ENCODE results near the gene CDC6. TPM values are rescaled to one million over a fixed set of nuclear protein-coding genes. Genes with fewer than 3 reads are reported as not detected.

The CDC6 gene
- total and polyA plus RNA-seq, 2 donors (not counting 3 experiments of a cell fraction or from before 2014, with no cell fraction given) = 15.5 to 55.2 TPM

DNA sequence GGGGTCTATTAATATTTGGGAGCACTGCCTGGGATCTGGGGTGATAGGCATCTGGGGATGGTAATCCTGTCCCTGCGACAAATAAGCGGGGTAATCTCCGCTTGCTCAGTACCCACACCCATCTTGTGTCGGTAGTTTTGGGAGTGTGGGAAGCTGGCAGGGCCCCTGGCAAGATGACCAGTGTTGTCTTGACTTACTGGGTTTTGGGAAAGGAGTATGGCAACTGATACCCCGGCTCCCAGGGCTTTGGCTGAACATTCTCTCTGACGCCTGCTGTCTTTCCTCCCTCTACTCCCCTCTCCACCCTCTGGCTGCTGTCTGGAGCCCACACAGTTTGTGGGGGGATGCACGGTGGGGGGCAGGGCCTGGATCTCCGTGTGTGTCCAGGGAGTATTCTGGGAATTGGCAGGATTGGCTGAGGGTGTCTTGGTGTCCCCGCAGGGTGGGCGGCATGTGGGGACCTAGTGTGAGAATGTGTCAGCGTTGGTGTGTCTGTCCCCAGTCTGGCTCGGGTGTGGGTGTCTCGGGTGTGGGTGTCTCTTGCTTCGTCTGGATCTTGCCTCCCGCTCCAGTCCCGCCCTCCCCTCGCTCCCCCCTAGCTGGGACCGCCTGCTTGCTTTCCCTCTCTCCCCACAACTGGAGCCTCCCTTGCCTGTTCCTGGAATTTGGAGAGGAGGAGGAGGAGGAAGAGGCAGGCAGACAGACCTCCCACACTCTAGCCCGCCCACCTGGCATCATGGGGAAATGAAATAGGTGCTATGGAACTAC, 33.3 kb downstream of the CDC6 start:
- intact Hi-C loops (cut with micrococcal nuclease) = no loop called here

DNA sequence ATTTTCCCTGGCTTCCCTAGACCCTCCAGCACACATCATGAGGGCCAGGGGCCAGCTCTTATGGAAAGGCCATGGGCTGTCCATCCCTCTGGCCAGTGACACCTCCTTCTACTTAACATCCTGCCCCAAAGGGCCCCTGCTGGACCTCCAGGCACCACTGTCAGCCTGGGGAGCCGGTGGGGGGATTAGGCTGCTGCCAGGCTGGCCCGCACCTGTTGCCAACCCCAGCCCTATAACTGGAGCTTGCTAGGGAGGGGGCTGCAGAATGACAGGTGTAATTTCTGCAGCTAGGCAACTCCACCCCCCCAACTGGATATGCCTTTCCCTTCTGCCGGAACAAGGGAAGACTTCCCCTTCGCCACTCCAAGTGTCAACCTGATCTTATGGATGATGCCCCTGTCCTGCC, 33.8 kb downstream of the CDC6 start:
- no peaks in the 10 kb centered on the region for H3K36me3 ChIP-seq (ENCODE audit: control insufficient read depth in 2 of 2, extremely low read depth in 1 of 2, insufficient read depth in 2 of 2, low read length in 2 of 2)
- H3K9ac ChIP-seq (replicated peaks; ENCODE audit: extremely low read depth, insufficient read depth, low read length) = peak overlapping the region; percentile 84
- H3K4me1 ChIP-seq (ENCODE audit: control insufficient read depth, extremely low read depth, insufficient read depth, low read length) = peaks cover 83% of the 10 kb centered on the region
- TF ChIP-seq GATA2 (IDR thresholded peaks at IDR 0.05; ENCODE audit: insufficient read depth, insufficient read length, low read depth, low read length) (no peak), FOS (IDR thresholded peaks at IDR 0.05; ENCODE audit: borderline replicate concordance, insufficient read depth, low read length) (no peak), EZH2 (IDR thresholded peaks at IDR 0.05; ENCODE audit: borderline replicate concordance, low read depth, low read length, severe bottlenecking) (no peak), MYC (IDR thresholded peaks at IDR 0.05; ENCODE audit: low read depth, low read length) (no peak), JUN (IDR thresholded peaks at IDR 0.05; ENCODE audit: borderline replicate concordance, insufficient read depth, insufficient read length, low read depth) (no peak)
- TF ChIP-seq, protein P1, sequence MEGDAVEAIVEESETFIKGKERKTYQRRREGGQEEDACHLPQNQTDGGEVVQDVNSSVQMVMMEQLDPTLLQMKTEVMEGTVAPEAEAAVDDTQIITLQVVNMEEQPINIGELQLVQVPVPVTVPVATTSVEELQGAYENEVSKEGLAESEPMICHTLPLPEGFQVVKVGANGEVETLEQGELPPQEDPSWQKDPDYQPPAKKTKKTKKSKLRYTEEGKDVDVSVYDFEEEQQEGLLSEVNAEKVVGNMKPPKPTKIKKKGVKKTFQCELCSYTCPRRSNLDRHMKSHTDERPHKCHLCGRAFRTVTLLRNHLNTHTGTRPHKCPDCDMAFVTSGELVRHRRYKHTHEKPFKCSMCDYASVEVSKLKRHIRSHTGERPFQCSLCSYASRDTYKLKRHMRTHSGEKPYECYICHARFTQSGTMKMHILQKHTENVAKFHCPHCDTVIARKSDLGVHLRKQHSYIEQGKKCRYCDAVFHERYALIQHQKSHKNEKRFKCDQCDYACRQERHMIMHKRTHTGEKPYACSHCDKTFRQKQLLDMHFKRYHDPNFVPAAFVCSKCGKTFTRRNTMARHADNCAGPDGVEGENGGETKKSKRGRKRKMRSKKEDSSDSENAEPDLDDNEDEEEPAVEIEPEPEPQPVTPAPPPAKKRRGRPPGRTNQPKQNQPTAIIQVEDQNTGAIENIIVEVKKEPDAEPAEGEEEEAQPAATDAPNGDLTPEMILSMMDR (IDR thresholded peaks at IDR 0.05; ENCODE audit: extremely low read depth in 1 of 2, insufficient read depth in 1 of 2, low read depth in 1 of 2, low read length in 2 of 2) = no peak
- TF ChIP-seq, protein P2, sequence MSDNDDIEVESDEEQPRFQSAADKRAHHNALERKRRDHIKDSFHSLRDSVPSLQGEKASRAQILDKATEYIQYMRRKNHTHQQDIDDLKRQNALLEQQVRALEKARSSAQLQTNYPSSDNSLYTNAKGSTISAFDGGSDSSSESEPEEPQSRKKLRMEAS (IDR thresholded peaks at IDR 0.05; ENCODE audit: insufficient read depth, insufficient read length) = no peak
- no peaks in the 10 kb centered on the region for H3K27me3 ChIP-seq (ENCODE audit: control insufficient read depth in 2 of 2, insufficient read depth in 2 of 2, low read length in 2 of 2)
- H3K4me2 ChIP-seq (ENCODE audit: insufficient read depth, low read length) = no peak overlapping the region
- DNase-seq (ENCODE audit: low read depth, low spot score) (no peak), FAIRE-seq (no peak)
- no peak overlapping the region for H2AFZ ChIP-seq (ENCODE audit: low read depth, low read length)
- dilution Hi-C loops (cut with MboI; ENCODE audit: extremely low pct_ligation_motif_present, low sequenced_read_pairs) (no loop called here), intact Hi-C loops (cut with micrococcal nuclease) (no loop called here)
- H3K79me2 ChIP-seq (ENCODE audit: control insufficient read depth, insufficient read depth, low read length) = peaks cover 67% of the 10 kb centered on the region
- H3K27ac ChIP-seq (ENCODE audit: insufficient read depth, low read depth, low read length) = peak overlapping the region; percentile 95
- no peak overlapping the region for H3K4me3 ChIP-seq (replicated peaks in 1 of 3; ENCODE audit: insufficient read depth in 1 of 3, low read depth in 1 of 3, low read length in 3 of 3)
- ChIA-PET CTCF (interaction anchor here (1.6 to 2.7 kb wide), 3 partner anchors 10 to 18 kb away, joined by 5 to 7 read pairs (median 6); no protein-coding TSS in a partner anchor), POLR2A (no interaction called here)
- H3K9me1 ChIP-seq (replicated peaks; ENCODE audit: control insufficient read depth, extremely low read depth, insufficient read depth, low read length) = no peaks in the 10 kb centered on the region
- no peaks in the 10 kb centered on the region for H3K9me3 ChIP-seq (replicated peaks; ENCODE audit: control insufficient read depth, insufficient read depth, low read length)
- no peaks in the 10 kb centered on the region for H4K20me1 ChIP-seq (replicated peaks; ENCODE audit: control insufficient read depth, extremely low read depth, insufficient read depth, low read length)
- no TSS peak for BruUV-seq (replicated peaks)

More for the DNA sequence above, 33.3 kb downstream of the CDC6 start:
- Histone ChIP-seq H4K20me1 (replicated peaks; ENCODE audit: control insufficient read depth, extremely low read depth, insufficient read depth, low read length) (no peaks in the 10 kb centered on the region), H3K9me3 (replicated peaks; ENCODE audit: control insufficient read depth, insufficient read depth, low read length) (no peaks in the 10 kb centered on the region), H3K27ac (ENCODE audit: insufficient read depth, low read depth, low read length) (peak overlapping the region; percentile 95), H2AFZ (ENCODE audit: low read depth, low read length) (no peak overlapping the region), H3K36me3 (ENCODE audit: control insufficient read depth in 2 of 2, extremely low read depth in 1 of 2, insufficient read depth in 2 of 2, low read length in 2 of 2) (no peaks in the 10 kb centered on the region), H3K4me1 (ENCODE audit: control insufficient read depth, extremely low read depth, insufficient read depth, low read length) (peaks cover 83% of the 10 kb centered on the region), H3K4me3 (replicated peaks in 1 of 3; ENCODE audit: insufficient read depth in 1 of 3, low read depth in 1 of 3, low read length in 3 of 3) (no peak overlapping the region), H3K9ac (replicated peaks; ENCODE audit: extremely low read depth, insufficient read depth, low read length) (no peak overlapping the region), H3K4me2 (ENCODE audit: insufficient read depth, low read length) (no peak overlapping the region), H3K9me1 (replicated peaks; ENCODE audit: control insufficient read depth, extremely low read depth, insufficient read depth, low read length) (no peaks in the 10 kb centered on the region), H3K27me3 (ENCODE audit: control insufficient read depth in 2 of 2, insufficient read depth in 2 of 2, low read length in 2 of 2) (no peaks in the 10 kb centered on the region), H3K79me2 (ENCODE audit: control insufficient read depth, insufficient read depth, low read length) (peaks cover 61% of the 10 kb centered on the region)
- FAIRE-seq (no peak), DNase-seq (ENCODE audit: low read depth, low spot score) (no peak)
- POLR2A ChIA-PET = no interaction called here
- dilution Hi-C loops (cut with MboI; ENCODE audit: extremely low pct_ligation_motif_present, low sequenced_read_pairs) = no loop called here
- BruUV-seq (replicated peaks) = no TSS peak
- CTCF ChIA-PET = interaction anchor here (1.6 to 6.9 kb wide), 4 partner anchors 13 to 34 kb away, joined by 5 to 109 read pairs (median 6); no protein-coding TSS in a partner anchor
- no peak for TF ChIP-seq MYC (IDR thresholded peaks at IDR 0.05; ENCODE audit: low read depth, low read length)

Measured in endothelial cell of umbilical vein (primary cell).